ENCODE data around the gene DIAPH3. TPM values are rescaled to one million over a fixed set of nuclear protein-coding genes. Genes with fewer than 3 reads are reported as not detected.

The DIAPH3 gene
- polyA plus RNA-seq, 1 donor from 2014 or later: 0.37 TPM

- Histone ChIP-seq H3K27ac (ENCODE audit: low read length) (no peak overlapping the region), H3K4me2 (ENCODE audit: low read length) (no peak overlapping the region), H2AFZ (ENCODE audit: low read depth, low read length) (no peak overlapping the region), H3K36me3 (ENCODE audit: insufficient read depth, low read length) (no peaks in the 10 kb centered on the region), H3K4me3 (ENCODE audit: low read length) (no peak overlapping the region), H3F3A (ENCODE audit: insufficient read depth, low read length, poor library complexity, severe bottlenecking) (no peaks in the 10 kb centered on the region), H3K9me2 (ENCODE audit: insufficient read depth, low read length) (no peaks in the 10 kb centered on the region), H3K79me2 (replicated peaks; ENCODE audit: insufficient read depth, low read length) (no peaks in the 10 kb centered on the region), H3K9me3 (ENCODE audit: low read length) (no peaks in the 10 kb centered on the region), H4K20me1 (ENCODE audit: insufficient read depth) (no peaks in the 10 kb centered on the region), H3K9ac (ENCODE audit: low read length) (no peak overlapping the region), H3K27me3 (ENCODE audit: insufficient read depth, low read depth, low read length) (no peaks in the 10 kb centered on the region)
- TF ChIP-seq CTCF (IDR thresholded peaks at IDR 0.05; ENCODE audit: poor library complexity, severe bottlenecking) (no peak), EZH2 (IDR thresholded peaks at IDR 0.05; ENCODE audit: borderline replicate concordance, insufficient read depth, low read length, poor library complexity, severe bottlenecking) (no peak), RAD21 (conservative IDR thresholded peaks at IDR 0.05) (no peak), TAF1 (IDR thresholded peaks at IDR 0.05; ENCODE audit: low read depth) (no peak), SMC3 (conservative IDR thresholded peaks at IDR 0.05; ENCODE audit: poor library complexity) (no peak), REST (IDR thresholded peaks at IDR 0.05; ENCODE audit: borderline replicate concordance) (no peak), EP300 (conservative IDR thresholded peaks at IDR 0.05; ENCODE audit: poor library complexity, severe bottlenecking) (no peak), MXI1 (conservative IDR thresholded peaks at IDR 0.05; ENCODE audit: poor library complexity, severe bottlenecking) (no peak), POLR2AphosphoS5 (IDR thresholded peaks at IDR 0.05) (no peak)
Observed at GRCh38 chr13:59951011-59951410, 212.7 kb downstream of the DIAPH3 start.

- Histone ChIP-seq H3K4me3 (ENCODE audit: low read length) (no peak overlapping the region), H3K9ac (ENCODE audit: low read length) (no peak overlapping the region), H3K9me2 (ENCODE audit: insufficient read depth, low read length) (no peaks in the 10 kb centered on the region), H3K27me3 (ENCODE audit: insufficient read depth, low read depth, low read length) (no peaks in the 10 kb centered on the region), H3K36me3 (ENCODE audit: insufficient read depth, low read length) (no peaks in the 10 kb centered on the region), H3K27ac (ENCODE audit: low read length) (no peak overlapping the region), H3K79me2 (replicated peaks; ENCODE audit: insufficient read depth, low read length) (no peaks in the 10 kb centered on the region), H3F3A (ENCODE audit: insufficient read depth, low read length, poor library complexity, severe bottlenecking) (no peaks in the 10 kb centered on the region), H2AFZ (ENCODE audit: low read depth, low read length) (no peak overlapping the region), H3K9me3 (ENCODE audit: low read length) (no peaks in the 10 kb centered on the region), H4K20me1 (ENCODE audit: insufficient read depth) (no peaks in the 10 kb centered on the region), H3K4me2 (ENCODE audit: low read length) (no peak overlapping the region)
- TF ChIP-seq EZH2 (IDR thresholded peaks at IDR 0.05; ENCODE audit: borderline replicate concordance, insufficient read depth, low read length, poor library complexity, severe bottlenecking): no peak
- TF ChIP-seq TAF1 (IDR thresholded peaks at IDR 0.05; ENCODE audit: low read depth): no peak
- TF ChIP-seq RAD21 (conservative IDR thresholded peaks at IDR 0.05): no peak
- TF ChIP-seq REST (IDR thresholded peaks at IDR 0.05; ENCODE audit: borderline replicate concordance): no peak
- TF ChIP-seq CTCF (IDR thresholded peaks at IDR 0.05; ENCODE audit: poor library complexity, severe bottlenecking): no peak
- no peak for TF ChIP-seq POLR2AphosphoS5 (IDR thresholded peaks at IDR 0.05)
- TF ChIP-seq SMC3 (conservative IDR thresholded peaks at IDR 0.05; ENCODE audit: poor library complexity): no peak
- TF ChIP-seq MXI1 (conservative IDR thresholded peaks at IDR 0.05; ENCODE audit: poor library complexity, severe bottlenecking): no peak
- no peak for TF ChIP-seq EP300 (conservative IDR thresholded peaks at IDR 0.05; ENCODE audit: poor library complexity, severe bottlenecking)
Observed at GRCh38 chr13:59950266-59950665, 213.5 kb downstream of the DIAPH3 start.
